HFF-Myc (cell line): ENCODE data around the gene LMNTD1.
A peak's percentile ranks its signal among the peaks of the same experiment; 100 is the strongest.

Experiments used
- DNase-seq: peaks from one replicate; pipeline ENCODE4 v3.0.0-alpha.2; 2011; ENCODE audit warnings: low read depth; ENCODE audit errors: extremely low read depth
- H3K4me3 ChIP-seq: replicated peaks from 2 replicates; pipeline ENCODE4 v1.5.1; 2011; ENCODE audit warnings: low read depth, mild to moderate bottlenecking, control low read depth, low read length
- TF ChIP-seq, protein P1 (sequence below): IDR thresholded peaks from 2 replicates; pipeline ENCODE4 v1.5.1; 2012; ENCODE audit warnings: mild to moderate bottlenecking, low read depth, low read length, control low read depth; ENCODE audit errors: missing control alignments

LMNTD1 gene

DNA sequence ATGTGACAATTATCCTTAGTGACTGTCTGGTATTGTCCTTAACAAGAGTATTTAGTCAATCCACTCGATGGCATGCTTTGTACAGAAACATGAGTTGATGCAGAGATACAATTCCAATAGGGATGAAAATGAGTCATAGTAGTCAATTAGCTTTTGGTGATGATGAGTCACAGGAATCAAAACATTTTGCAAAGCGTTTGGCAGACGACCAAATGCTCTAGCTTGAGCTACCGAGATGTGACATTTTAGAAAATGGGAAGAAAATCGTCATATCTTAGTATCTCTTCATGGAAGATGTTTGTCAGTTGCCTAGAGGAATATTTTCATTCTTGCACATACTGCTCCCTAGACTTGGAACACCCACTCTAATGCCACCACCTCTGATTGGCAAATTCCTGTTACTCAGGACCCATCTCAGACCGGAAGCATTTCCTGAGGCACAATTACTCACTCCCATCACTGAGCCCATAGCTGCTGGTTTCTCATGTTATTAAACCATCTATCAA is 95.0 kb downstream of the LMNTD1 start:
- peak; percentile 94 for DNase-seq
- no peak overlapping the region for H3K4me3 ChIP-seq
- TF ChIP-seq, protein P1, sequence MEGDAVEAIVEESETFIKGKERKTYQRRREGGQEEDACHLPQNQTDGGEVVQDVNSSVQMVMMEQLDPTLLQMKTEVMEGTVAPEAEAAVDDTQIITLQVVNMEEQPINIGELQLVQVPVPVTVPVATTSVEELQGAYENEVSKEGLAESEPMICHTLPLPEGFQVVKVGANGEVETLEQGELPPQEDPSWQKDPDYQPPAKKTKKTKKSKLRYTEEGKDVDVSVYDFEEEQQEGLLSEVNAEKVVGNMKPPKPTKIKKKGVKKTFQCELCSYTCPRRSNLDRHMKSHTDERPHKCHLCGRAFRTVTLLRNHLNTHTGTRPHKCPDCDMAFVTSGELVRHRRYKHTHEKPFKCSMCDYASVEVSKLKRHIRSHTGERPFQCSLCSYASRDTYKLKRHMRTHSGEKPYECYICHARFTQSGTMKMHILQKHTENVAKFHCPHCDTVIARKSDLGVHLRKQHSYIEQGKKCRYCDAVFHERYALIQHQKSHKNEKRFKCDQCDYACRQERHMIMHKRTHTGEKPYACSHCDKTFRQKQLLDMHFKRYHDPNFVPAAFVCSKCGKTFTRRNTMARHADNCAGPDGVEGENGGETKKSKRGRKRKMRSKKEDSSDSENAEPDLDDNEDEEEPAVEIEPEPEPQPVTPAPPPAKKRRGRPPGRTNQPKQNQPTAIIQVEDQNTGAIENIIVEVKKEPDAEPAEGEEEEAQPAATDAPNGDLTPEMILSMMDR, result no peak

DNA sequence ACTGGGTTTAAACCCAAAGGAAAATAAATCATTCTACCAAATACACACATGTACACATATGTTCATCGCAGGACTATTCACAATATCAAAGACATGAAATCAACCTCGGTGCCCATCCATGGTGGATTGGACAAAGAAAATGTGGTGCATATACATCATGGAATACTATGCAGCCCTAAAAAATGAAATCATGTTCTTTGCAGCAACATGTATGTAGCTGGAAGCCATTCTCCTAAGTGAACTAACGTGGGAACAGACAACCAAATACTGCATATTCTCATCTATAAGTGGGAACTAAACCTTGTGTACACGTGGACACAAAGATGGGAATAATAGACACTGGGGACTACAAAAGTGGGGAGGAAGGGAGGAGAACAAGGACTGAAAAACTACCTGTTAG is 96.6 kb downstream of the LMNTD1 start:
- no peak for DNase-seq

DNA sequence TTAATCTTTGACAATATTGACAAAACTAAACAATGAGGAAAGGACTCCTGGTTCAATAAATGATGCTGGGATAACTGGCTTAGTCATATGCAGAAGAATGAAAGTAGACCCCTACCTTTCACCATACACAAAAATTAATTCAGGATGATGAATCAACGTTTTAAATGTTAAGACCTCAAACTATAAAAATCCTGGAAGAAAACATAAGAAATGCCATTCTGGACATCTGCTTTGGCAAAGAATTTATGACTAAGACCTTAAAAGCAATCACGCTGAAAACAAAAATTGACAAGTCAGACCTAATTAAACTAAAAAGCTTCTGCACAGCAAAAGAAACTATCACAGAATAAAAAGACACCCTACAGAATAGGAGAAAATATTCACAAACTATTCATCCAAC is 97.4 kb downstream of the LMNTD1 start:
- no peak overlapping the region for H3K4me3 ChIP-seq
- DNase-seq, result no peak
- TF ChIP-seq, protein P1, result no peak

More for the DNA sequence above, 96.6 kb downstream of the LMNTD1 start:
- TF ChIP-seq, protein P1, result no peak
- no peak overlapping the region for H3K4me3 ChIP-seq

DNA sequence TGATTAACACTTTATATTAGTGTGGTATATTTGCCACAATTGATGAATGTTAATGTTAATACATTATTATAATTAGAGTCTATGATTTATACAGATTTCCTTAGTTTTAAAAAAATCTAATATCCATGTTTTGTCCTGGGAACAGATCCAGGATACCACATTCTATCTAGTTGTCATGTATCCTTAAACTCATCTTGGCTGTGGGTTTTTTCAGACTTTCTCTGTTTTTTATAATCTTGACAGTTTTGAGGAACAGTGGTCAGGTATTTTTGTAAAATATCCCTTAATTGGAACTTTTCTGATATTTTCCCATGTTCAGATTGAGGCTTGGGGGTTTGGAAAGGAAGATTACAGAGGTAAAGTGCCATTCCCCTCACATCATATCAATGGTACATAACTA is 104.1 kb downstream of the LMNTD1 start:
- H3K4me3 ChIP-seq, result no peak overlapping the region
- TF ChIP-seq, protein P1, result no peak
- no peak for DNase-seq

DNA sequence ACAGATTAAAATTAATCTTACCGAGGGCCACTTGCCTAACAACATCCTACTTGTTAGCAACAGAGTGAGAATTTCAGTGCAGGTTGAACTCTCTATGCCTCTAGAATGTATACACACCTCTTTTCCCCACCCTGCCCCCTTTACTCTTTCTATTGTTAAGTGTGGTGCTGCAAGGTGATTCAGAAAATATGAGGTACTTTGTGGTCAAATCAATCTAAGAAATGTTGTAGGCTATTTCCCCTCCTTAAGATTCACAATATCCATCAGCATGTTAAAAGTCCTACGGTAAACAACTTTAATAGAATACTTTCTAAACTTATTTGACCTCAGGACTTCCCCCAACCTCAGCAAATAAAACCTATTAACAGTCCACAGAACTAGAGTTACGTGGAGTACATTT is 106.0 kb downstream of the LMNTD1 start:
- H3K4me3 ChIP-seq, result no peak overlapping the region
- no peak for DNase-seq
- TF ChIP-seq, protein P1, result no peak

DNA sequence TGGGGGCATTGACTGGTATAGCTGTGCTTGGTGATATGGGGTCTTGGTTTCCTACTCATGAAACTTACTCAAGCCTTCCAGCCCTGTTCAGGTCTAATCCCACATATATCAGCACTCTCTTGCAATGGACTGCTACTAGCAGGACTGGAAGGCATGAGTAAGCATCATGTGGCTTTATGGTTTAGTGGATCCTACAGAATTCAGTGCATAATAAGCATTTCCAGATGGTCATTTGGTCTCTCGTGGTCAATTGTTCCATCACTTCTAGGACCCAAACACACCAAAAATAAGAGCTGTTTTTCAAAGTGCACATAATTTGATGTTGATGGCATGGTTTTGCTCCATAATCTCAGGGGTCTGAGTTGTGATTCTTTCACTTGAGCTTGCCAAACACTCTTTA is 114.4 kb downstream of the LMNTD1 start:
- TF ChIP-seq, protein P1, result no peak
- no peak overlapping the region for H3K4me3 ChIP-seq
- peak; percentile 44 for DNase-seq
